GM12875 (cell line): Measurements from ENCODE around the gene PRDM9.

Experiments used
- H3K4me3 ChIP-seq: one replicate; pipeline ENCODE4 v1.5.1; 2011; ENCODE audit warnings: low read depth, low read length, control low read depth
- TF ChIP-seq, protein P1 (sequence below): IDR thresholded peaks from 2 replicates; pipeline ENCODE4 v1.5.1; 2011; ENCODE audit warnings: low read depth, mild to moderate bottlenecking, control low read depth, inconsistent platforms, low read length, moderate library complexity, borderline replicate concordance; ENCODE audit not compliant: insufficient read depth

The PRDM9 gene

DNA sequence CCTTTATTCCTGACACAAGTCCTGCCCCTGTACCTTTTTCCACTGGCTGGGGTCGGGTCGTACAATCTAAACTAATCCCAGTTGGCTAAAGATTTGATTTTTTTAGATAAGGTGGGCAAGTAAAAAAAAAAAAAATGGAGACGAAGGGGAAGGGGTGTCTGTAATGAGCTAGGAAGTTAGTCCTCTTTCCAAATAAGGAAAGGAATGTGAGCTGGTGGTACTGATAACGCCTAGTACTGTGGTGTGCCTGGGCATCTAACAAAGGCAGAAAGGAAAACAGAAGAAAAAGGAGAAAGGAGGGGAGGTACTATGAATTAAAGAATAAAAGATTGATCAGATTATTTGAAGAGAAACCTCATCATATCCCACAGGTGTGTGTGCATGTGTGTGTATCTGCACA lies 21.3 kb downstream of the PRDM9 start:
- TF ChIP-seq, protein P1, sequence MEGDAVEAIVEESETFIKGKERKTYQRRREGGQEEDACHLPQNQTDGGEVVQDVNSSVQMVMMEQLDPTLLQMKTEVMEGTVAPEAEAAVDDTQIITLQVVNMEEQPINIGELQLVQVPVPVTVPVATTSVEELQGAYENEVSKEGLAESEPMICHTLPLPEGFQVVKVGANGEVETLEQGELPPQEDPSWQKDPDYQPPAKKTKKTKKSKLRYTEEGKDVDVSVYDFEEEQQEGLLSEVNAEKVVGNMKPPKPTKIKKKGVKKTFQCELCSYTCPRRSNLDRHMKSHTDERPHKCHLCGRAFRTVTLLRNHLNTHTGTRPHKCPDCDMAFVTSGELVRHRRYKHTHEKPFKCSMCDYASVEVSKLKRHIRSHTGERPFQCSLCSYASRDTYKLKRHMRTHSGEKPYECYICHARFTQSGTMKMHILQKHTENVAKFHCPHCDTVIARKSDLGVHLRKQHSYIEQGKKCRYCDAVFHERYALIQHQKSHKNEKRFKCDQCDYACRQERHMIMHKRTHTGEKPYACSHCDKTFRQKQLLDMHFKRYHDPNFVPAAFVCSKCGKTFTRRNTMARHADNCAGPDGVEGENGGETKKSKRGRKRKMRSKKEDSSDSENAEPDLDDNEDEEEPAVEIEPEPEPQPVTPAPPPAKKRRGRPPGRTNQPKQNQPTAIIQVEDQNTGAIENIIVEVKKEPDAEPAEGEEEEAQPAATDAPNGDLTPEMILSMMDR, result no peak
- H3K4me3 ChIP-seq, result no peak overlapping the region

DNA sequence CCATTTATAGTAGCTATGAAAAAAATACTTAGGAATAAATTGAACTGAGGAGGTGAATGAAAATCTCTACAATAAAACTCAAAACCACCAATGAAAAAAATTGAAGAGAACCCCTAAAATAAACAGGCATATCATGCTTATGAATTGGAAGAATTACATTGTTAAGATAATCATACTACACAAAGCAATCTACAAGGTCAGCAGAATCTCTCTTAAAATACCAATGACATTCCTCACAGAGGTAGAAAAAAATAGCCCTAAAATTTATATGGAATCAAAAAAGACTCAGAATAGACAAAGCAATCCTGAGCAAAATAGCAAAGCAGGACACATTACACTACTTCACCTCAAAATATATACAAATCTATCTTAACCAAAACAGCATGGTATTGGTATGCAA lies 23.2 kb downstream of the PRDM9 start:
- TF ChIP-seq, protein P1, result no peak
- H3K4me3 ChIP-seq, result no peak overlapping the region

DNA sequence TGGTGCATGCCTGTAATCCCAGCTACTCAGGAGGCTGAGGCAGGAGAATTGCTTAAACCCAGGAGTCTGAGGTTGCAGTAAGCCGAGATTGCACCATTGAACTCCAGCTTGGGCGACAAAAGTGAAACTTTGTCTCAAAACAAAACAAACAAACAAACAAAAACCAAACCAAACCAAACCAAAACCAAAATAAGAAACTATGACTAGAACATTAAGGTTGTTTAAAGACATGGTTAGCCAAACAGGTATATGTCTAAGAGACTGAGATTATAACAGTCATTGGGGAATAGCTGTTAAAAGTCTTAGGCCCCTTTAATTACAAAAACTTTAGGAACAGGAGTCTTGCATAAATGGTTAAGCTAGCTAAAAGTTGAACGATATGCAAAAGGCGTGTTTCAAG lies 63.6 kb downstream of the PRDM9 start:
- TF ChIP-seq, protein P1, result no peak
- no peak overlapping the region for H3K4me3 ChIP-seq
